Measurements from ENCODE around the gene SYTL1. TPM values are rescaled to one million over a fixed set of nuclear protein-coding genes. Genes with fewer than 3 reads are reported as not detected.
A peak's percentile ranks its signal among the peaks of the same experiment; 100 is the strongest.

SYTL1 gene
- total and polyA plus RNA-seq, 4 donors, result 10.5 to 58.0 (median 34.6) TPM

GRCh38 chr1:27366411-27367159 lies 24.8 kb downstream of the SYTL1 start, which contains the start of gene MAP3K6:
Gene MAP3K6, minus strand, starts transcription at chr1:27366961. Its CDS starts 364 bp downstream, at chr1:27366597.
- WGBS, 2 donors, result 0 to 1% methylated on average over 56 to 67 of the region's 67 CpGs
- DNase-seq (peak; percentile 86 to 87 (median 86)), ATAC-seq (ENCODE audit: insufficient read depth, low FRiP score) (peak; percentile 80)
- Histone ChIP-seq H3K4me1 (ENCODE audit: control insufficient read depth in 5 of 5, insufficient read depth in 5 of 5, low read length in 5 of 5) (peaks cover 0 to 17% (median 10%) of the 10 kb centered on the region in 5 donors), H3K9ac (ENCODE audit: insufficient read depth in 1 of 2, low read length in 2 of 2) (peak within 1 kb of the TSS; percentile 49 to 71), H3K4me3 (peak within 1 kb of the TSS; percentile 63), H3K27ac (ENCODE audit: low read depth in 1 of 2, low read length in 1 of 2) (peak within 1 kb of the TSS; percentile 92 to 98), H3K27me3 (ENCODE audit: control insufficient read depth in 3 of 3, insufficient read depth in 3 of 3, low read length in 2 of 3) (no peaks in the 10 kb centered on the region), H3K36me3 (ENCODE audit: control insufficient read depth in 4 of 4, insufficient read depth in 4 of 4, low read length in 4 of 4) (peaks cover 0 to 32% (median 2%) of the 10 kb centered on the region in 4 donors), H3K9me3 (ENCODE audit: control insufficient read depth in 4 of 4, insufficient read depth in 3 of 4, low read length in 3 of 4) (no peaks in the 10 kb centered on the region)
- TF ChIP-seq CTCF (IDR thresholded peaks at IDR 0.05; ENCODE audit: control extremely low read depth, extremely low read depth), result peak; percentile 1

- peak overlapping the region; percentile 63 to 92 for H3K27ac ChIP-seq (ENCODE audit: low read depth in 1 of 2, low read length in 1 of 2)
- H3K4me3 ChIP-seq, result no peak overlapping the region
- WGBS, 2 donors, result 38 to 51% methylated on average over 8 of the region's 8 CpGs
- H3K9ac ChIP-seq (ENCODE audit: insufficient read depth in 1 of 2, low read length in 2 of 2), result no peak overlapping the region
- peaks cover 0 to 26% (median 2%) of the 10 kb centered on the region in 4 donors for H3K36me3 ChIP-seq (ENCODE audit: control insufficient read depth in 4 of 4, insufficient read depth in 4 of 4, low read length in 4 of 4)
- no peak for TF ChIP-seq CTCF (IDR thresholded peaks at IDR 0.05; ENCODE audit: control extremely low read depth, extremely low read depth)
- DNase-seq, result no peak
- H3K4me1 ChIP-seq (ENCODE audit: control insufficient read depth in 5 of 5, insufficient read depth in 5 of 5, low read length in 5 of 5), result peaks cover 0 to 17% (median 10%) of the 10 kb centered on the region in 5 donors
- ATAC-seq (ENCODE audit: insufficient read depth, low FRiP score), result no peak
- H3K9me3 ChIP-seq (ENCODE audit: control insufficient read depth in 4 of 4, insufficient read depth in 3 of 4, low read length in 3 of 4), result no peaks in the 10 kb centered on the region
- no peaks in the 10 kb centered on the region for H3K27me3 ChIP-seq (ENCODE audit: control insufficient read depth in 3 of 3, insufficient read depth in 3 of 3, low read length in 2 of 3)
These were observed 25.4 kb downstream of the SYTL1 start for GRCh38 chr1:27367160-27367650.

- Histone ChIP-seq H3K9ac (ENCODE audit: insufficient read depth in 1 of 2, low read length in 2 of 2) (no peak overlapping the region), H3K27ac (ENCODE audit: low read depth in 1 of 2, low read length in 1 of 2) (peak overlapping the region in 1 of 2 donors; percentile 18), H3K4me3 (peak overlapping the region; percentile 22), H3K27me3 (ENCODE audit: control insufficient read depth in 3 of 3, insufficient read depth in 3 of 3, low read length in 2 of 3) (no peaks in the 10 kb centered on the region), H3K9me3 (ENCODE audit: control insufficient read depth in 4 of 4, insufficient read depth in 3 of 4, low read length in 3 of 4) (no peaks in the 10 kb centered on the region), H3K4me1 (ENCODE audit: control insufficient read depth in 5 of 5, insufficient read depth in 5 of 5, low read length in 5 of 5) (peaks cover 0 to 17% (median 10%) of the 10 kb centered on the region in 5 donors), H3K36me3 (ENCODE audit: control insufficient read depth in 4 of 4, insufficient read depth in 4 of 4, low read length in 4 of 4) (peaks cover 0 to 8% (median 0%) of the 10 kb centered on the region in 4 donors)
- DNase-seq (no peak), ATAC-seq (ENCODE audit: insufficient read depth, low FRiP score) (no peak)
- no peak for TF ChIP-seq CTCF (IDR thresholded peaks at IDR 0.05; ENCODE audit: control extremely low read depth, extremely low read depth)
- WGBS, 2 donors, result 36 to 49% methylated on average over 13 of the region's 13 CpGs
These were observed 27.2 kb downstream of the SYTL1 start for GRCh38 chr1:27368869-27369582.
